ENCODE data around the gene SLC34A3. TPM values are rescaled to one million over a fixed set of nuclear protein-coding genes. Genes with fewer than 3 reads are reported as not detected.
A peak's percentile ranks its signal among the peaks of the same experiment; 100 is the strongest.
"Not testable (repeated sequence)": the region's sequence is repeated elsewhere in the genome, so short reads cannot be mapped to it uniquely, and the experiment has no call there.

The SLC34A3 gene
- total RNA-seq, 4 donors from 2014 or later: not detected

DNA sequence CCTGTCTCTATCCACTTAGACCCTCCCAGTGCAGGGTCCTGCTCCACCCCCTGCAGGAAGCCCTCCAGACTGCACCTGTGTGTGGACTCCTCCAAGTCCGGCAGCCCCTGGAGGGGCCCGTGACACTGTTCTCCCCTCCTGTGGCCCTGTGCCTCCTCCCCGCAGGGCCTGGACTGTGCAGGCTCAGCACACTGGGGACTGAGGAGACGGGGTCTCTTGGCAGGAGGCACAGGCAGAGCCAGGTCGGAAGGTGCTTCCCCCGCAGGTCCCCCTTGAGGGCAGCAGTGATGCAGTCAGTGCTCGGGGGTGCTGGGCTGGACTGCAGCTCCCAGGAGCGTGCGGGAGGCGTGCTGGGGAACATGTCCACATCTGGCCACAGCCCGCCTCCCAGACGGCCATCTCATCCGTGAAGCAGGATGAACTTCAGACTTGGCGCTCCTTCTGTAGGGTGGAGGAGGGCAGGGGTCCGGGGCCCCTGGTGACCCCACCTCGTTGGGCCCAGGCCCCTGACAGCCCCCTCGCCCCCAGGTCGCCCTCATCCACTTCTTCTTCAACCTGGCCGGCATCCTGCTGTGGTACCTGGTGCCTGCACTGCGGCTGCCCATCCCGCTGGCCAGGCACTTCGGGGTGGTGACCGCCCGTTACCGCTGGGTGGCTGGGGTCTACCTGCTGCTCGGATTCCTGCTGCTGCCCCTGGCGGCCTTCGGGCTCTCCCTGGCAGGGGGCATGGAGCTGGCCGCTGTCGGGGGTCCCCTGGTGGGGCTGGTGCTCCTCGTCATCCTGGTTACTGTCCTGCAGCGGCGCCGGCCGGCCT is 4.9 kb downstream of the SLC34A3 start:
- no peaks in the 10 kb centered on the region for H3K36me3 ChIP-seq
- WGBS: 52% methylated on average over 4 of the region's 35 CpGs
- no peaks in the 10 kb centered on the region for H3K9me3 ChIP-seq
- H3K4me3 ChIP-seq: peak overlapping the region; percentile 29 to 43 (median 37)
- no peak for TF ChIP-seq EP300 (IDR thresholded peaks at IDR 0.05)
- TF ChIP-seq POLR2AphosphoS5 (IDR thresholded peaks at IDR 0.05): no peak
- TF ChIP-seq, protein P1, sequence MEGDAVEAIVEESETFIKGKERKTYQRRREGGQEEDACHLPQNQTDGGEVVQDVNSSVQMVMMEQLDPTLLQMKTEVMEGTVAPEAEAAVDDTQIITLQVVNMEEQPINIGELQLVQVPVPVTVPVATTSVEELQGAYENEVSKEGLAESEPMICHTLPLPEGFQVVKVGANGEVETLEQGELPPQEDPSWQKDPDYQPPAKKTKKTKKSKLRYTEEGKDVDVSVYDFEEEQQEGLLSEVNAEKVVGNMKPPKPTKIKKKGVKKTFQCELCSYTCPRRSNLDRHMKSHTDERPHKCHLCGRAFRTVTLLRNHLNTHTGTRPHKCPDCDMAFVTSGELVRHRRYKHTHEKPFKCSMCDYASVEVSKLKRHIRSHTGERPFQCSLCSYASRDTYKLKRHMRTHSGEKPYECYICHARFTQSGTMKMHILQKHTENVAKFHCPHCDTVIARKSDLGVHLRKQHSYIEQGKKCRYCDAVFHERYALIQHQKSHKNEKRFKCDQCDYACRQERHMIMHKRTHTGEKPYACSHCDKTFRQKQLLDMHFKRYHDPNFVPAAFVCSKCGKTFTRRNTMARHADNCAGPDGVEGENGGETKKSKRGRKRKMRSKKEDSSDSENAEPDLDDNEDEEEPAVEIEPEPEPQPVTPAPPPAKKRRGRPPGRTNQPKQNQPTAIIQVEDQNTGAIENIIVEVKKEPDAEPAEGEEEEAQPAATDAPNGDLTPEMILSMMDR (IDR thresholded peaks at IDR 0.05): no peak
- TF ChIP-seq POLR2A (IDR thresholded peaks at IDR 0.05; ENCODE audit: low read depth): no peak
- H3K27ac ChIP-seq (replicated peaks in 1 of 4): peak overlapping the region in 1 of 4 donors; percentile 1
- peaks cover 40 to 60% (median 48%) of the 10 kb centered on the region in 4 donors for H3K4me1 ChIP-seq
- peaks cover 0 to 46% (median 22%) of the 10 kb centered on the region in 4 donors for H3K27me3 ChIP-seq
- no peak for DNase-seq (ENCODE audit: extremely low spot score)
- intact Hi-C loops (cut with DNase I): no loop called here

DNA sequence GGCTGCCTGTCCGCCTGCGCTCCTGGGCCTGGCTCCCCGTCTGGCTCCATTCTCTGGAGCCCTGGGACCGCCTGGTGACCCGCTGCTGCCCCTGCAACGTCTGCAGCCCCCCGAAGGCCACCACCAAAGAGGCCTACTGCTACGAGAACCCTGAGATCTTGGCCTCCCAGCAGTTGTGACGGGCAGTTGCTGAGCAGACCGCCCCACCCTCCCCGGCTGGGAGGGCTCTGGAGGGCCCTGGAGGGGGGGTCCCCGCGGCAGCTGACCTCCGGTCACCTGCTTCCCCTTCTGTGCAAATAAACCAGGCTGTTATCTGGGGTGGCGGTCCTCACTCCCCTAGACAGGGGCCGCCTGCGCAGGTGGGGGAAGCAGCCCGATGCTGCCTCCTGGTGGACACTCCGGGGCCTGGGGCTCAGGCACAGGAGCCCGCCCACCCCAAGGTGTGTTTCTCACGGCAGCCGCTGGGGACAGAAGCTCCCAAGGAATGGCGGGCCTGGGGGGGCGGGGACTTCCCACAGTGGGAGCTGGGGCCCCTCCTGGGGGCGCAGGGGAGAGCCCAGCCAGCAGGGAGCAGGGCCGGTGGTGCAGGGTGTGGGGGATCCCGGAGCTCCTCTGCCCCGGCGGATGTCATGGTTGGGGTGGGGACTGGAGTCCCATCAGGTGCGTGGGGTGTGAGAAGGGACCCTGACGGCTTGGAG is 5.7 kb downstream of the SLC34A3 start:
- no peak for TF ChIP-seq POLR2A (IDR thresholded peaks at IDR 0.05; ENCODE audit: low read depth)
- TF ChIP-seq, protein P1 (IDR thresholded peaks at IDR 0.05): peak in 2 of 3 experiments; percentile 97 to 99
- TF ChIP-seq POLR2AphosphoS5 (IDR thresholded peaks at IDR 0.05): peak; percentile 23 to 67
- no peak for TF ChIP-seq EP300 (IDR thresholded peaks at IDR 0.05)
- Histone ChIP-seq H3K36me3 (no peaks in the 10 kb centered on the region), H3K4me1 (peaks cover 40 to 60% (median 48%) of the 10 kb centered on the region in 4 donors), H3K9me3 (no peaks in the 10 kb centered on the region), H3K27ac (replicated peaks in 1 of 4) (peak overlapping the region in 1 of 4 donors; percentile 1), H3K27me3 (peaks cover 0 to 39% (median 15%) of the 10 kb centered on the region in 4 donors), H3K4me3 (peak overlapping the region; percentile 29 to 43 (median 37))
- intact Hi-C loops (cut with DNase I): no loop called here
- 13% methylated on average over 9 of the region's 31 CpGs for WGBS
- peak; percentile 95 for DNase-seq (ENCODE audit: extremely low spot score)

DNA sequence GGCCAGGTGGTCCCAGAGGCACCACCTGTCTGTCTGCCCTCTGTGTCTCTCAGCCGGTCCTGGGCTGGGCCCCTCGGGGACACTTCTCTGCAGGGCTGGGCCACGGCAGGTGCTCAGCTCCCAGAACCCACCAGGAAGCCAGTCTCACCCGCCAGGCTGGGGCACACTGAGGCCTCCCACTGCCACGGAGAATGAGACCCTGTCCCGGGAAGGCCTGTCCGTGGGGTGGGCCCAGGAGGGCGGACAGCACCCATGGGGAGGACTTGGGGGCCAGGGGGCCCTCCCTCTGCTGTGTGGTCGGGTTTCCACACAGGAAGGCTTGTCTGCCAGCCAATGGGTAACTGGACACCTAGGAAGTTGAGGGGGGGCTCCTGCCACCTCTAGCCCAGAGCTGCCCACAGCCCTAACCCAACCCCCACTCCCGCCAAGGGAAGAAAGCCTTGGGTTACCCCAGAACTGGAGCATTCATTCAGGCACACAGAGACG is 6.3 kb downstream of the SLC34A3 start:
- Histone ChIP-seq H3K4me1 (peaks cover 41 to 63% (median 51%) of the 10 kb centered on the region in 4 donors), H3K36me3 (peaks cover under 1 to 4% (median 2%) of the 10 kb centered on the region in 4 donors), H3K9me3 (no peaks in the 10 kb centered on the region), H3K27ac (replicated peaks in 1 of 4) (peak overlapping the region in 1 of 4 donors; percentile 1), H3K27me3 (peaks cover 0 to 33% (median 9%) of the 10 kb centered on the region in 4 donors), H3K4me3 (peak overlapping the region; percentile 29 to 43 (median 37))
- 86% methylated on average over 1 of the region's 11 CpGs for WGBS
- intact Hi-C loops (cut with DNase I): no loop called here
- TF ChIP-seq, protein P1 (IDR thresholded peaks at IDR 0.05): no peak
- TF ChIP-seq EP300 (IDR thresholded peaks at IDR 0.05) (no peak), POLR2AphosphoS5 (IDR thresholded peaks at IDR 0.05) (no peak), POLR2A (IDR thresholded peaks at IDR 0.05; ENCODE audit: low read depth) (no peak)
- no peak for DNase-seq (ENCODE audit: extremely low spot score)

DNA sequence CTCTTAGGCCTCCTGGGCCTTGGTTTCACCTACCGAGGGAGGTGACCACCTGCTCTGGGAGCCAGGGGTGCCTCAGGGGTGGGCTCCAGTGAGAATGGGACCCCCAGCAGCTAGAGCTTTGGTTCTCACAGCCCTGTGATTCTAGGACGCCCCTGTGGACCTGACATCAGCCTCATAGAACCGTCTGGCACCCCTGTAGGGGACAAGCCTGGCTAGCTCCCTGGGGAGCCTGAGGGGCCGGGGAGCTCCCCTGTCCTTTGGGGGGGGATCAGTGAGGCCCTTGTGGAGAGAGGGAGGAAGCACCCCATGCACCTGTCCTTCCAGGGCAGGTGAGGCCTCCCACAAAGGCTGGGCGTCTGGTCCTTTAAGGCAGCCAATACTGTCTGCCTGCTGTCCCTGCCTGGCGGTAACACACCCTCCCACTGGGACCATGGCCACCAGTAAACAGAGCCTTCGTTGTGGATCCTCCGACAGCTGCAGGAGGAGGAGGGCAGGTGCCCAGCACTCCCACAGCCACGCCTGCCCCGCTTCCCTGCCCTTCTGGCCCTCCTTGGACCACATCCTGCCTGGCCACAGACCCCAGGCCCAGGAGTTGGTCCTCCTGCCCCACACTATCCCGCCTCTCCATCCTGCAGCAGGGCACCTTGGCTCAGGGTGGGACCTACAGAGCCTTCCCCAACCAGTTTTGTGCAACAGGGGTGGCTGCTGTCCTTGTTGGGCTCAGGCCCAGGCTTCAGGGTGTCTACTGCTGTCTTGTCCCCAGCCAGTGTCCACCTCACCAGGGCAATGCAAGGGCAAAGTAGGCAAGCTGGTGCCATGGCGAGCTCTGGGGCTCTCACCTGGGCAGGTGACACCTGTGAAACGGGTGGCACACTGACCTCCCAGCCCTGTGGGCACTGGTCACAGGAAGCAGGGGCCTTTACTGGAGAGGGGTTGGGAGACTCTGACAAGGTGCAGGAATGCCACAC is 7.3 kb downstream of the SLC34A3 start:
- no peak for DNase-seq (ENCODE audit: extremely low spot score)
- Histone ChIP-seq H3K36me3 (peaks cover 11 to 15% (median 12%) of the 10 kb centered on the region in 4 donors), H3K27ac (replicated peaks in 1 of 4) (no peak overlapping the region), H3K4me1 (peaks cover 51 to 74% (median 62%) of the 10 kb centered on the region in 4 donors), H3K27me3 (peaks cover 0 to 22% (median 5%) of the 10 kb centered on the region in 4 donors), H3K9me3 (no peaks in the 10 kb centered on the region), H3K4me3 (no peak overlapping the region)
- intact Hi-C loops (cut with DNase I): no loop called here
- TF ChIP-seq, protein P1 (IDR thresholded peaks at IDR 0.05): no peak
- TF ChIP-seq POLR2A (IDR thresholded peaks at IDR 0.05; ENCODE audit: low read depth) (no peak), EP300 (IDR thresholded peaks at IDR 0.05) (no peak), POLR2AphosphoS5 (IDR thresholded peaks at IDR 0.05) (no peak)
- WGBS: 73% methylated on average over 6 of the region's 13 CpGs

DNA sequence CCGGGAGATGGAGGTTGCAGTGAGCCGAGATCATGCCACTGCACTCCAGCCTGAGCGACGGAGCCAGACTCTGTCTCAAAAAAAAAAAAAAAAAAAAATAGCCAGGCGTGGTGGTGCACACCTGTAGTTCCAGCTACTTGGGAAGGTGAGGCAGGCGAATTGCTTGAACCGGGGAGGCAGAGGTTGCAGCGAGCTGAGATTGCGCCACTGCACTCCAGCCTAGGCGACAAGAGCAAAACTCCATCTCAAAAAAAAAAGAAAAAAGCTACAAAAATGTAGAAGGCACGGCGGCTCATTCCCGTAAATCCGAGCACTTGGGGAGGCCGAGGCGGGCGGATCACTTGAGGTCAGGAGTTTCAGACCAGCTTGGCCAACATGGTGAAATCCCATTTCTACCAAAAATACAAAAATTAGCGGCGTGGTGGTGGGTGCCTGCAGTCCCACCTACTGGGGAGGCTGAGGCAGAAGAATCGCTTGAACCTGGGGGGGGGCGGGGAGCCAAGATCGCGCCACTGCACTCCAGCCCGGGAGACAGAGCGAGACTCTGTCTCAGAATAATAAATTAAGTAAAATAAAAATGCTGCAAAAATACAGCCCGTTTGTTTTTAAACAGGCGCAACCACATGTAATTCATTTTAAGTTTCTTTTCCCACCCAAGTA is 9.0 kb downstream of the SLC34A3 start:
- DNase-seq (ENCODE audit: extremely low spot score); intact Hi-C loops (cut with DNase I); H3K9me3 ChIP-seq; H3K27me3 ChIP-seq: not testable (repeated sequence)
- Histone ChIP-seq H3K4me3 (peak overlapping the region; percentile 76 to 99 (median 83)), H3K4me1 (peaks cover 68 to 83% (median 77%) of the 10 kb centered on the region in 4 donors), H3K27ac (replicated peaks in 1 of 4) (peak overlapping the region; percentile 95 to 98 (median 98)), H3K36me3 (peaks cover 13 to 25% (median 19%) of the 10 kb centered on the region in 4 donors)
- WGBS: 49% methylated on average over 27 of the region's 27 CpGs
